ENCODE results near the gene L3MBTL1.

DNA sequence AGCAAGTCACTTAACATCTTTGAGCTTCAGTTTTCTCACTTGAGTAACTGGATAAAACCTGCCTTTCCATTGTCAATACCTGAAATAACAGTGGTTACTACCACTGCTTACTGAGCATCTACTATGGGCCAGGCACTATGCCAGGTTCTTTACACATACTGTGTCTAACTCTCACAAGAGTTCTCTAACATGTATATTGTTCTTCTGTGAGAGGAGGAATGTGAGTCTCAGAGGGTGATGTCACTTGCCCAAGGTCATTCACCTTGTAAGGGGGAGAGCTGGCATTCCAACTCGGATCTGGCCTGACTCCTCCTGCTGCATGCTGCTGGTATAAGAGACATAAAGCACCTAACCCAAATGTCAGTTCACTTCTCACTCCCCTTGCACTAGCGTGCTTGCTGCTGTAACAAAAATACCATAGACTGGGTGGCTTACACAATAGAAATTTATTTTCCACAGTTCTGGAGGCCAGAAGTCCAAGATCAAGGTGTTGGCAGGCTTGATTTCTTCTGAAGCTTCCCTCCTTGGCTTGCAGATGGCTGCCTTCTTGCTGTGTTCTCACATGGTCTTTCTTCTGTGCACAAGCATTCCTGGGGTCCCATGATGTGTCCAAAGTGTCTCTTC is 29.4 kb downstream of the L3MBTL1 start:
- TF ChIP-seq, protein P1, sequence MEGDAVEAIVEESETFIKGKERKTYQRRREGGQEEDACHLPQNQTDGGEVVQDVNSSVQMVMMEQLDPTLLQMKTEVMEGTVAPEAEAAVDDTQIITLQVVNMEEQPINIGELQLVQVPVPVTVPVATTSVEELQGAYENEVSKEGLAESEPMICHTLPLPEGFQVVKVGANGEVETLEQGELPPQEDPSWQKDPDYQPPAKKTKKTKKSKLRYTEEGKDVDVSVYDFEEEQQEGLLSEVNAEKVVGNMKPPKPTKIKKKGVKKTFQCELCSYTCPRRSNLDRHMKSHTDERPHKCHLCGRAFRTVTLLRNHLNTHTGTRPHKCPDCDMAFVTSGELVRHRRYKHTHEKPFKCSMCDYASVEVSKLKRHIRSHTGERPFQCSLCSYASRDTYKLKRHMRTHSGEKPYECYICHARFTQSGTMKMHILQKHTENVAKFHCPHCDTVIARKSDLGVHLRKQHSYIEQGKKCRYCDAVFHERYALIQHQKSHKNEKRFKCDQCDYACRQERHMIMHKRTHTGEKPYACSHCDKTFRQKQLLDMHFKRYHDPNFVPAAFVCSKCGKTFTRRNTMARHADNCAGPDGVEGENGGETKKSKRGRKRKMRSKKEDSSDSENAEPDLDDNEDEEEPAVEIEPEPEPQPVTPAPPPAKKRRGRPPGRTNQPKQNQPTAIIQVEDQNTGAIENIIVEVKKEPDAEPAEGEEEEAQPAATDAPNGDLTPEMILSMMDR (conservative IDR thresholded peaks at IDR 0.05 in 1 of 2, IDR thresholded peaks at IDR 0.05 in 1 of 2; ENCODE audit: low read depth in 1 of 2, low read length in 2 of 2), result no peak
- no peak for TF ChIP-seq EZH2 (IDR thresholded peaks at IDR 0.05; ENCODE audit: low read length, missing control alignments)

All from fibroblast of lung (primary cell).